Choroid plexus epithelial cell (primary cell): Measurements from ENCODE around the gene DCUN1D3.
A peak's percentile ranks its signal among the peaks of the same experiment; 100 is the strongest.

Experiments used
- DNase-seq: peaks from one replicate; pipeline ENCODE4 v3.0.0-alpha.2; 2010; ENCODE audit warnings: low read depth
- H3K4me3 ChIP-seq: 2 replicates; pipeline ENCODE4 v1.5.1; 2011; ENCODE audit warnings: low read depth, mild to moderate bottlenecking, control low read depth, low read length, moderate library complexity
- TF ChIP-seq, protein P1 (sequence below): conservative IDR thresholded peaks from 2 replicates; pipeline ENCODE4 v1.5.1; 2011; ENCODE audit warnings: low read depth, mild to moderate bottlenecking, control low read depth, inconsistent platforms, low read length, moderate library complexity

DCUN1D3 gene

DNA sequence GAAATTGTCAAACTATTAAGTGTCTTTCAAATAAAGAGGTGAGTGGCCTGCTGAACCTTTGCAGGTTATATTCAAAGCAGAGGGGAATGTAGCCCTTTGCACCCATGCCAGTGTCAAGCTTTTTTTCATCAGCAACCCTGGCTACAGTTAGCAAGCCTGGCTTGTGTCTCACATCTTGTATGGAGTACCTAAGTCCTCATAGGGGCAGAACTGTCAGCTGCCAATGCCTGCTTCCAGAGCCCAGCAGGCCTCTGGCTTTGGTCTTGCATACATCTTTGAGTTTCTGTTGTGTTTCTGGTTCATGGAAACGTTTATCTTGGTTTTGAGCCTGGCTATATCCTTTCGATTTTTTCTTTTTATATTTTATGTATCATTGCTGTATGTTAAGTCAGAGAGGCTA, 67.1 kb downstream of the DCUN1D3 start:
- H3K4me3 ChIP-seq: no peak overlapping the region
- DNase-seq: no peak
- TF ChIP-seq, protein P1, sequence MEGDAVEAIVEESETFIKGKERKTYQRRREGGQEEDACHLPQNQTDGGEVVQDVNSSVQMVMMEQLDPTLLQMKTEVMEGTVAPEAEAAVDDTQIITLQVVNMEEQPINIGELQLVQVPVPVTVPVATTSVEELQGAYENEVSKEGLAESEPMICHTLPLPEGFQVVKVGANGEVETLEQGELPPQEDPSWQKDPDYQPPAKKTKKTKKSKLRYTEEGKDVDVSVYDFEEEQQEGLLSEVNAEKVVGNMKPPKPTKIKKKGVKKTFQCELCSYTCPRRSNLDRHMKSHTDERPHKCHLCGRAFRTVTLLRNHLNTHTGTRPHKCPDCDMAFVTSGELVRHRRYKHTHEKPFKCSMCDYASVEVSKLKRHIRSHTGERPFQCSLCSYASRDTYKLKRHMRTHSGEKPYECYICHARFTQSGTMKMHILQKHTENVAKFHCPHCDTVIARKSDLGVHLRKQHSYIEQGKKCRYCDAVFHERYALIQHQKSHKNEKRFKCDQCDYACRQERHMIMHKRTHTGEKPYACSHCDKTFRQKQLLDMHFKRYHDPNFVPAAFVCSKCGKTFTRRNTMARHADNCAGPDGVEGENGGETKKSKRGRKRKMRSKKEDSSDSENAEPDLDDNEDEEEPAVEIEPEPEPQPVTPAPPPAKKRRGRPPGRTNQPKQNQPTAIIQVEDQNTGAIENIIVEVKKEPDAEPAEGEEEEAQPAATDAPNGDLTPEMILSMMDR: no peak

DNA sequence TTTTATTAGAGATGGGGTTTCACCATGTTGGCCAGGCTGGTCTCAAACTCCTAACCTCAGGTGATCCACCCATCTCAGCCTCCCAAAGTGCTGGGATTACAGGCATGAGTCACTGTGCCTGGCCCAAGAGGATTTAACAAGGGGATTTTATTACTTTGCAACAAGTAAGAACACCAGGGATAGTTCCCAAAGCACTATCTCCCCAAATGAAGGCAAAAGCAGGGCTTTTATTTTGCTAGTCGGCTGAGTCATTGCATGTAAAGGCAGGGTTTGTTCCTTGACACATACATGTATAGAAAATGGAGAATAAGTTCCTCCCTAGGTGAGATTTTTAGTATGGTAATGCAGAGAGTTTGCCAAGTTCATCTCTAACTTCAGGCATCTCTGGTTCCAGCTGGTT, 69.8 kb downstream of the DCUN1D3 start:
- no peak overlapping the region for H3K4me3 ChIP-seq
- TF ChIP-seq, protein P1: no peak
- DNase-seq: no peak

DNA sequence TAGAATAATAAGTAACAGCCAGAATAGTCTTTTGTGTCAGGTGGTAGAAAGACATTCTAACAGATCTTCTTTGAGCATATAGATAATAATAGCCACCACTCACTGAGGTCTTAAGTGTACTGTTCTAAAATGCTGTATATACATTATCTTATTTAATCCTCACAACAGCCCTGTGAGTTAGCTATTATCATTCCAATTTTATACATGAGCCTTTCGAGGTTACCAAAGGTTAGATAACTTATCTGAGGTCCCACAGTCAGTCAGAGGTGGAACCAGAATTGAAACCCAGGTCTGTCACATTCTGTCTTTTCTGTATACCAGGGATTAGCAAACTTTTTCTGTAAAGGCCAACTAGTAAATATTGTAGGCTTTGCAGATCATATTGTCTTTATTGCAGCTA, 70.6 kb downstream of the DCUN1D3 start:
- H3K4me3 ChIP-seq: no peak overlapping the region
- DNase-seq: no peak
- TF ChIP-seq, protein P1: no peak

DNA sequence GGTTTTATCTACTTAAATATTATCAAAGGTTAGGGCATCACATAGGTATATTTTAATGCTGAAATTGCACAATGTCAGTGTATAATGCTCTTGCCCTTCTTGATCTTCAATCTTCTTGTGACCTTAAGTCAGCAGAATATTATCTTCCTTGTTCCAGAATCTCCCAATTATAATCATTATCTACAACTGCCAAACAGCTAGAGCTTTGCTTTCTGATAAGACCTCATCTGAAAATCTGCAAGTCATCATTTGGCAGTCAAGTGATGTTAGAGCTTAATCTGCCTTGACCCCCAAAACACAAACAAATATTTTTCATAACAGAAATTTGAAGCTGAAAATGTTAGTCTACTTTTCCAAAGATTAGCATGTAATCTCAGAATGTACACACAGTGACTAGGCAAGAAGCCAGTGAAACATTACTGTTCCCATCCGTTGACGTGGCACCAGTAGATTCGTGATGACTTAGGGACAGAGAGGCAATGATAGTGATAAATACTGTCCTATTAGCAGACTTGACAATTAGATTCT, 74.1 kb downstream of the DCUN1D3 start:
- TF ChIP-seq, protein P1: no peak
- no peak overlapping the region for H3K4me3 ChIP-seq
- DNase-seq: peak; percentile 31

DNA sequence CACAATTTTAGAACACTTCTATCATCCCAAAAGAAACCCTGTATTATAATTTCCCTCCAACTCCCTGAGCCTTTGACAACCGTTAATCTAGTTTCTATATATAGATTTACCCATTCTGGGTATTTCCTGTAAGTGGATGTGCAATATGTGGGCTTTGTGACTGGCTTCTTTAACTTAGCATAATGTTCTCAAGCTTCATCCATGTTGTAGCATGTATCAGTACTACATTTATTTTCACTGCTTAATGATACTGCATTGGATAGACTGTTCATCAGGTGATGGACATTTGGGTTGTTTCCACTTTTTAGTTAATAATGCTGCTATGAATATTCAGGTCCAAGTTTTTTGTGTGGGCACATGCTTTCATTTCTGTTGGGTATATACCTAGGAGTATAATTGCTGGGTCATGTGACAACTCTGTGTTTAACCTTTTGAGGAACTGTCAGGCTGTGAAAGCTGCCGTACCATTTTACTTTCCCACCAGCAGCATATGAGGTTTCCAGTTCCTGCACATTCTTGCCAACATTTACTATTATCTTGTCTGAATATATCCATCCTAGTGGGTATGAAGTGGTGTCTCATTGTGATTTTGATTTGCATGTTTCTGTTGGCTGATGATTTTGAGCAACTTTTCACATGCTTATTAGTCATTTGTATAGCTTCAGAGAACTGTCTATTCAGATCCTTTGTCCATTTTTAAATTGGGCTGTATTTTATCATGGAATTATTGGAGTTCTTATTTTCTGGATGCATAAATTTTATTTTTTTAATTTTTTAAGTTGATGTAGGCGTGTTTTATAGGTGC, 77.4 kb downstream of the DCUN1D3 start:
- TF ChIP-seq, protein P1: no peak
- H3K4me3 ChIP-seq: no peak overlapping the region
- DNase-seq: no peak

DNA sequence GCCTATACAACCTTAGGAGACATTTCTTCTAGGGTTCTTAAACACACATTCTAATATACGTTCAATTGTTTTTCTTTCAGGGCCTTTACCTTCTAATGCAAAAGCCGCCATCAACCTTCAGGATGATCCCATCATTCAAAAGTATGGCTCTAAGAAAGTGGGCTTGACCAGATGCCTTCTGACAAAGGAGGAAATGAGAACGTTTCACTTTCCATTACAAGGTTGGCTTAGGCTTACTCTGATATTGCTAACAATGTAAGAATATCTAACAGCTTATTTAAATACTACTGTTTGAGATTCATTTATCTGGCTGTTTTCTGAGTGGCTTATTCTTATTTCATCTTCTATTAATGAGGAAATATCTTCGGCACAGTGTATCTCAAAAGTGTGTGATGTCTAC, 78.5 kb downstream of the DCUN1D3 start:
- TF ChIP-seq, protein P1: no peak
- no peak for DNase-seq
- no peak overlapping the region for H3K4me3 ChIP-seq
